HCT116 (cell line): ENCODE data around the gene FAM229B. TPM values are rescaled to one million over a fixed set of nuclear protein-coding genes. Genes with fewer than 3 reads are reported as not detected.

Source experiments
- ATAC-seq: fragments of 200-7000 bp; cut with Tn5 transposase; 2 replicates; pipeline ENCODE4 v1.9.1; 2020; ENCODE audit warnings: mild to moderate bottlenecking, moderate library complexity
- BruUV-seq: library from RNA; stranded (reverse); fragments of 400-500 nt; replicated peaks from 2 replicates; lab custom pipeline; 2021; lab: Mats Ljungman, UMichigan
- CTCF ChIA-PET: fragments of 300-600 bp; sonication (Branson Sonifier 250); formaldehyde crosslinking; loops from one replicate; lab custom pipeline; 2021; ENCODE audit warnings: antibody characterized with exemption; lab: Charles Lee
- POLR2A ChIA-PET: fragments of 300-600, 350-600 bp; sonication (Branson Sonifier 250); formaldehyde crosslinking; loops from one replicate; lab custom pipeline; 2021; ENCODE audit warnings: antibody characterized with exemption; lab: Charles Lee
- RAD21 ChIA-PET, 2 experiments: fragments of 300-600 bp; sonication (Branson Sonifier 250); formaldehyde crosslinking; loops; one replicate each; lab custom pipeline; 2023; ENCODE audit warnings: low total read pairs in 2 of 2; ENCODE audit not compliant: uncharacterized antibody in 2 of 2, unreplicated experiment in 2 of 2, low non-redundant PET in 1 of 2; lab: Charles Lee
- DNase-seq: peaks from one replicate; pipeline ENCODE4 v3.0.0-alpha.2; 2010; ENCODE audit warnings: low read depth, low spot score
- H2AFZ ChIP-seq: fragments of 200-600 bp; shearing (Covaris generic), sonication (generic); 2 replicates; pipeline ENCODE4 v1.6.1; 2017; ENCODE audit warnings: low read depth, mixed run types, mixed read lengths, antibody characterized with exemption, low read length; ENCODE audit not compliant: poor library complexity, severe bottlenecking
- H3K27ac ChIP-seq: 2 replicates; pipeline ENCODE4 v1.5.1; 2012; ENCODE audit warnings: low read depth, low read length
- H3K27me3 ChIP-seq: fragments of 200-600 bp; sonication (generic); 2 replicates; pipeline ENCODE4 v1.6.1; 2016; ENCODE audit warnings: mixed run types, low read length, mixed read lengths; ENCODE audit not compliant: insufficient read depth
- H3K36me3 ChIP-seq, 2 experiments: fragments of 200-500 bp in 1 of 2; fragments of 200-600 bp in 1 of 2; sonication (Bioruptor generic) in 1 of 2; sonication (generic) in 1 of 2; 2 replicates each; pipeline versions ENCODE4 v1.5.1 to v1.6.1; 2014 to 2016; ENCODE audit warnings: low read length in 2 of 2, inconsistent platforms in 1 of 2, mixed read lengths in 1 of 2, mixed run types in 1 of 2; ENCODE audit not compliant: insufficient read depth in 2 of 2, control insufficient read depth in 1 of 2
- H3K4me1 ChIP-seq, 2 experiments: fragments of 200-600 bp in 1 of 2; sonication (generic) in 1 of 2; 2 replicates each; pipeline versions ENCODE4 v1.5.1 to v1.6.1; 2012 to 2017; ENCODE audit warnings: low read length in 2 of 2, inconsistent platforms in 1 of 2, mild to moderate bottlenecking in 1 of 2, mixed read lengths in 1 of 2, mixed run types in 1 of 2, moderate library complexity in 1 of 2; ENCODE audit not compliant: insufficient read depth in 2 of 2, control insufficient read depth in 1 of 2
- H3K4me2 ChIP-seq: fragments of 200-600 bp; sonication (generic); 2 replicates; pipeline ENCODE4 v1.6.1; 2017; ENCODE audit warnings: mixed run types, low read length, mixed read lengths
- H3K4me3 ChIP-seq, 2 experiments: fragments of 200-600 bp in 1 of 2; sonication (generic) in 1 of 2; replicated peaks in 1 of 2; 2 replicates each; pipeline ENCODE4 v1.5.1; 2011 to 2016; ENCODE audit warnings: low read length in 2 of 2, control low read depth in 1 of 2, low read depth in 1 of 2, mild to moderate bottlenecking in 1 of 2, mixed read lengths in 1 of 2, mixed run types in 1 of 2
- H3K79me2 ChIP-seq: fragments of 200-600 bp; sonication (generic); 2 replicates; pipeline ENCODE4 v1.6.1; 2017; ENCODE audit warnings: mild to moderate bottlenecking, mixed run types, low read length, moderate library complexity, mixed read lengths; ENCODE audit not compliant: insufficient read depth
- H3K9ac ChIP-seq: fragments of 200-600 bp; sonication (generic); 2 replicates; pipeline ENCODE4 v1.6.1; 2016; ENCODE audit warnings: low read length, mixed read lengths
- H3K9me2 ChIP-seq: fragments of 200-600 bp; sonication (generic), shearing (Covaris generic); 2 replicates; pipeline ENCODE4 v1.6.1; 2017; ENCODE audit warnings: mixed run types, mild to moderate bottlenecking, moderate library complexity; ENCODE audit not compliant: insufficient read depth
- H3K9me3 ChIP-seq, 2 experiments: fragments of 200-500 bp in 1 of 2; fragments of 200-600 bp in 1 of 2; sonication (Bioruptor generic) in 1 of 2; sonication (generic) in 1 of 2; 2 replicates each; pipeline ENCODE4 v1.6.1; 2014 to 2017; ENCODE audit warnings: low read length in 2 of 2, mixed read lengths in 2 of 2, inconsistent platforms in 1 of 2, low read depth in 1 of 2, mild to moderate bottlenecking in 1 of 2, mixed run types in 1 of 2, moderate library complexity in 1 of 2; ENCODE audit not compliant: control insufficient read depth in 1 of 2, insufficient read depth in 1 of 2
- H4K20me1 ChIP-seq: fragments of 200-600 bp; sonication (generic), shearing (Covaris generic); 2 replicates; pipeline ENCODE4 v1.6.1; 2017; ENCODE audit warnings: mixed run types, mild to moderate bottlenecking, moderate library complexity; ENCODE audit not compliant: insufficient read depth
- CBX3 ChIP-seq: IDR thresholded peaks from 2 replicates; pipeline ENCODE4 v1.6.1; 2012; ENCODE audit warnings: low read depth
- CEBPB ChIP-seq: IDR thresholded peaks from 2 replicates; pipeline ENCODE4 v1.6.1; 2012; ENCODE audit warnings: low read depth
- FOSL1 ChIP-seq: IDR thresholded peaks from 2 replicates; pipeline ENCODE4 v1.6.1; 2012; ENCODE audit warnings: low read depth
- SP1 ChIP-seq: IDR thresholded peaks from 2 replicates; pipeline ENCODE4 v1.6.1; 2012; ENCODE audit warnings: low read depth
- SRF ChIP-seq: IDR thresholded peaks from 2 replicates; pipeline ENCODE4 v1.6.1; 2012; ENCODE audit warnings: low read depth
- ZFX ChIP-seq: fragments of 450-650 bp; IDR thresholded peaks from 2 replicates; pipeline ENCODE4 v1.6.1; 2017
- ZNF274 ChIP-seq: fragments of 200-500 bp; sonication (Bioruptor generic); IDR thresholded peaks from 2 replicates; pipeline ENCODE4 v1.6.1; 2014; ENCODE audit warnings: mild to moderate bottlenecking, low read depth, low read length, inconsistent platforms
- intact Hi-C: fragments of 100-400 bp; cut with micrococcal nuclease; formaldehyde crosslinking; loops from 2 replicates; pipeline ENCODE4 v1.10.0; 2022
- total RNA-seq: library from RNA; stranded (reverse); gene quantifications from one replicate; pipeline ENCODE4 v1.2.1, GENCODE V29; 2021; ENCODE audit not compliant: unreplicated experiment
- TF ChIP-seq, protein P1 (sequence below): IDR thresholded peaks from 2 replicates; pipeline ENCODE4 v1.6.1; 2012; ENCODE audit warnings: low read depth
- TF ChIP-seq, protein P2 (sequence below): IDR thresholded peaks from 2 replicates; pipeline ENCODE4 v1.6.1; 2011; ENCODE audit warnings: mild to moderate bottlenecking, low read length, moderate library complexity; ENCODE audit not compliant: insufficient replicate concordance; ENCODE audit errors: extremely low read depth

Gene FAM229B
- total RNA-seq, 1 experiment from 2014 or later = 11.4 TPM

DNA sequence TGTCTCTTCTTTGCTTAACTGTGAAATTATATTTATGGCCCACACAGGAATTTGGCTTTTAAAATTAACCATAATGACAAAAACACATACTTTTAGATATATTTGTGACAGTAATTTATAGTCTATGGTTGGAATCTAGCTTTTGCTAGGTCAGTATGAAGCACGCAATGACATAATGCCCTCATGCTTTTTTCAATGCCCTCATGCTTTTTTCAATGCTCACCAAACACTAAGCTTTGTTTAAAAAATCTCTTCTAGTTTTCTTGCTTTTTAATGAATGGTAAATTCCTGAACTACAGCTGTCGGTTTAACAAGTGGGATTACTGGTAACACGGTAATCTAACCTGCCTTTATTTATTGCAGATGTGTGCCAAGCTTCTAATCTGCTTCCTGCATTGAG is 20.8 kb upstream of the FAM229B start:
- BruUV-seq = no TSS peak
- no peak overlapping the region for H3K27ac ChIP-seq
- no peaks in the 10 kb centered on the region for H3K79me2 ChIP-seq
- no peaks in the 10 kb centered on the region for H3K4me1 ChIP-seq
- no peaks in the 10 kb centered on the region for H3K9me3 ChIP-seq
- no peak for DNase-seq
- ChIA-PET POLR2A (no interaction called here), CTCF (no interaction called here)
- H2AFZ ChIP-seq = no peak overlapping the region
- H3K27me3 ChIP-seq = no peaks in the 10 kb centered on the region
- TF ChIP-seq, protein P1, sequence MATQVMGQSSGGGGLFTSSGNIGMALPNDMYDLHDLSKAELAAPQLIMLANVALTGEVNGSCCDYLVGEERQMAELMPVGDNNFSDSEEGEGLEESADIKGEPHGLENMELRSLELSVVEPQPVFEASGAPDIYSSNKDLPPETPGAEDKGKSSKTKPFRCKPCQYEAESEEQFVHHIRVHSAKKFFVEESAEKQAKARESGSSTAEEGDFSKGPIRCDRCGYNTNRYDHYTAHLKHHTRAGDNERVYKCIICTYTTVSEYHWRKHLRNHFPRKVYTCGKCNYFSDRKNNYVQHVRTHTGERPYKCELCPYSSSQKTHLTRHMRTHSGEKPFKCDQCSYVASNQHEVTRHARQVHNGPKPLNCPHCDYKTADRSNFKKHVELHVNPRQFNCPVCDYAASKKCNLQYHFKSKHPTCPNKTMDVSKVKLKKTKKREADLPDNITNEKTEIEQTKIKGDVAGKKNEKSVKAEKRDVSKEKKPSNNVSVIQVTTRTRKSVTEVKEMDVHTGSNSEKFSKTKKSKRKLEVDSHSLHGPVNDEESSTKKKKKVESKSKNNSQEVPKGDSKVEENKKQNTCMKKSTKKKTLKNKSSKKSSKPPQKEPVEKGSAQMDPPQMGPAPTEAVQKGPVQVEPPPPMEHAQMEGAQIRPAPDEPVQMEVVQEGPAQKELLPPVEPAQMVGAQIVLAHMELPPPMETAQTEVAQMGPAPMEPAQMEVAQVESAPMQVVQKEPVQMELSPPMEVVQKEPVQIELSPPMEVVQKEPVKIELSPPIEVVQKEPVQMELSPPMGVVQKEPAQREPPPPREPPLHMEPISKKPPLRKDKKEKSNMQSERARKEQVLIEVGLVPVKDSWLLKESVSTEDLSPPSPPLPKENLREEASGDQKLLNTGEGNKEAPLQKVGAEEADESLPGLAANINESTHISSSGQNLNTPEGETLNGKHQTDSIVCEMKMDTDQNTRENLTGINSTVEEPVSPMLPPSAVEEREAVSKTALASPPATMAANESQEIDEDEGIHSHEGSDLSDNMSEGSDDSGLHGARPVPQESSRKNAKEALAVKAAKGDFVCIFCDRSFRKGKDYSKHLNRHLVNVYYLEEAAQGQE = no peak
- TF ChIP-seq, protein P2, sequence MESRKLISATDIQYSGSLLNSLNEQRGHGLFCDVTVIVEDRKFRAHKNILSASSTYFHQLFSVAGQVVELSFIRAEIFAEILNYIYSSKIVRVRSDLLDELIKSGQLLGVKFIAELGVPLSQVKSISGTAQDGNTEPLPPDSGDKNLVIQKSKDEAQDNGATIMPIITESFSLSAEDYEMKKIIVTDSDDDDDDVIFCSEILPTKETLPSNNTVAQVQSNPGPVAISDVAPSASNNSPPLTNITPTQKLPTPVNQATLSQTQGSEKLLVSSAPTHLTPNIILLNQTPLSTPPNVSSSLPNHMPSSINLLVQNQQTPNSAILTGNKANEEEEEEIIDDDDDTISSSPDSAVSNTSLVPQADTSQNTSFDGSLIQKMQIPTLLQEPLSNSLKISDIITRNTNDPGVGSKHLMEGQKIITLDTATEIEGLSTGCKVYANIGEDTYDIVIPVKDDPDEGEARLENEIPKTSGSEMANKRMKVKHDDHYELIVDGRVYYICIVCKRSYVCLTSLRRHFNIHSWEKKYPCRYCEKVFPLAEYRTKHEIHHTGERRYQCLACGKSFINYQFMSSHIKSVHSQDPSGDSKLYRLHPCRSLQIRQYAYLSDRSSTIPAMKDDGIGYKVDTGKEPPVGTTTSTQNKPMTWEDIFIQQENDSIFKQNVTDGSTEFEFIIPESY = no peak
- TF ChIP-seq ZFX = no peak
- TF ChIP-seq SRF = no peak
- TF ChIP-seq FOSL1 = no peak
- no peak for TF ChIP-seq ZNF274
- no peak for TF ChIP-seq SP1
- TF ChIP-seq CEBPB = no peak
- no peak for TF ChIP-seq CBX3
- TF ChIP-seq, all 23 proteins: peak for 0
- intact Hi-C loops = no loop called here
- Histone ChIP-seq H3K9me2 (no peaks in the 10 kb centered on the region), H3K36me3 (peaks cover 0 to 7% of the 10 kb centered on the region in 2 experiments; a peak in 1 of 4 replicates), H4K20me1 (no peaks in the 10 kb centered on the region), H3K4me3 (no peak overlapping the region), H3K4me2 (no peak overlapping the region), H3K9ac (no peak overlapping the region)
- RAD21 ChIA-PET = no interaction called here
- ATAC-seq = no peak
